ENCODE measurements around the gene VWA8.

Gene VWA8

GRCh38 chr13:41782086-41782485 lies 178.8 kb downstream of the VWA8 start:
- TF ChIP-seq FOXP2 (optimal IDR thresholded peaks at IDR 0.05; ENCODE audit: borderline replicate concordance, extremely low read depth, extremely low read length, insufficient read depth): no peak
- no peak for TF ChIP-seq REST (IDR thresholded peaks at IDR 0.05; ENCODE audit: insufficient read depth in 1 of 2, low read depth in 2 of 2, low read length in 2 of 2)
- no peak for TF ChIP-seq POLR2AphosphoS5 (IDR thresholded peaks at IDR 0.05; ENCODE audit: low read depth, low read length)
- no peak for TF ChIP-seq SIN3A (IDR thresholded peaks at IDR 0.05; ENCODE audit: borderline replicate concordance, insufficient read depth, low read length)
- TF ChIP-seq TAF1 (IDR thresholded peaks at IDR 0.05; ENCODE audit: borderline replicate concordance, insufficient read depth, low read length): no peak

- TF ChIP-seq POLR2AphosphoS5 (IDR thresholded peaks at IDR 0.05; ENCODE audit: low read depth, low read length) (no peak), FOXP2 (optimal IDR thresholded peaks at IDR 0.05; ENCODE audit: borderline replicate concordance, extremely low read depth, extremely low read length, insufficient read depth) (no peak), SIN3A (IDR thresholded peaks at IDR 0.05; ENCODE audit: borderline replicate concordance, insufficient read depth, low read length) (no peak), TAF1 (IDR thresholded peaks at IDR 0.05; ENCODE audit: borderline replicate concordance, insufficient read depth, low read length) (no peak), REST (IDR thresholded peaks at IDR 0.05; ENCODE audit: insufficient read depth in 1 of 2, low read depth in 2 of 2, low read length in 2 of 2) (no peak)
These were observed 179.9 kb downstream of the VWA8 start for GRCh38 chr13:41780715-41781706.

GRCh38 chr13:41775251-41775650 lies 185.7 kb downstream of the VWA8 start:
- TF ChIP-seq FOXP2 (optimal IDR thresholded peaks at IDR 0.05; ENCODE audit: borderline replicate concordance, extremely low read depth, extremely low read length, insufficient read depth): no peak
- TF ChIP-seq POLR2AphosphoS5 (IDR thresholded peaks at IDR 0.05; ENCODE audit: low read depth, low read length): no peak
- no peak for TF ChIP-seq REST (IDR thresholded peaks at IDR 0.05; ENCODE audit: insufficient read depth in 1 of 2, low read depth in 2 of 2, low read length in 2 of 2)
- TF ChIP-seq TAF1 (IDR thresholded peaks at IDR 0.05; ENCODE audit: borderline replicate concordance, insufficient read depth, low read length): no peak
- TF ChIP-seq SIN3A (IDR thresholded peaks at IDR 0.05; ENCODE audit: borderline replicate concordance, insufficient read depth, low read length): no peak

DNA sequence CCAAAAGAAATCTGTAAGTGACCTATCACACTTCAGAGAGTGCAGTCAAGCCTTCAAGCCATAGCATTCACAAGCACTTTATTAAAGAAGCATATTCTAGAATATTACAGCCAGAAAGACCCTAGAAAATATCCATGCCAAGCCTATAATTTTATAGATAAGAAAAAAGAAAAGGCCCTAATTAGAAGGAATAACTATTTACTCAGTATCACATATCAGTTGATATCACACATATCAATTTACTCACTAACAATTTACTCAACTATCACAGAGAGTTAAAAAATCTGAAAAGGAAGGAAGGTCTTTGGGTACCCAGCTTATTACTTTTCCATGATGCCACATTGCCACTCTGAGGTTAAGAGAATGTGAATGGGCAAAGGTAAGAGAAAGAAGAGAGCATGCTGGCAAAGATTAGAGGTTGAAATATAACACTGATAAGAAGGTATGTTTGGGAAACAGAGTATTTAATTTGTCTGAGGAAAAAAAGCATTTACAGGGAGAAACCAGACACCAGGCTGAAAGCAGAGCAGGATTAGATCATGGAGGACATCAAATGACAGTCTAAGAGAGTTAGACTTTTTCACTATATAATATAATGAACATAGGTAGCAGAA lies 186.2 kb downstream of the VWA8 start:
- TF ChIP-seq FOXP2 (optimal IDR thresholded peaks at IDR 0.05; ENCODE audit: borderline replicate concordance, extremely low read depth, extremely low read length, insufficient read depth) (no peak), POLR2AphosphoS5 (IDR thresholded peaks at IDR 0.05; ENCODE audit: low read depth, low read length) (no peak), REST (IDR thresholded peaks at IDR 0.05; ENCODE audit: insufficient read depth in 1 of 2, low read depth in 2 of 2, low read length in 2 of 2) (no peak), SIN3A (IDR thresholded peaks at IDR 0.05; ENCODE audit: borderline replicate concordance, insufficient read depth, low read length) (no peak)
